ENCODE data around the gene TMIGD2.

DNA sequence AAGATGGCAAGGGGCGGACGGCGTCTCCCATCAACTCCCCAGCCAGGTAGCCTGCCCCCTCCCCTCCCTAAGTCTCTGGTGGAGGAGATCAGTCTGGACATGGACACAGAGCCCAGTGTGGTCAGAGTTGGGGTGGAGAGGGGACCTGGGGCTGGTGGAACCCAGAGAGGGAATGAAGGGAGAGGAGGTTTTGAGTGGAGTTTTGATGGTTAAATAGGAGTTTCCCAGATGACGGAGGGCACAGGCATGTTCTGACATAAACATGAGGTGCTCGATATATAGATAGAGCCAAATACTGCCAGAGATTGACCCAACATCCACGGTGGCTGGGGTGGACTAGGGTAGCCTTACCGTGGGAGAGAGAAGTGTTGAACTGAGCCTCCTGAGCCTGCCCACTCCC is 16.3 kb upstream of the TMIGD2 start:
- TF ChIP-seq POLR2A (IDR thresholded peaks at IDR 0.05) = no peak
- TF ChIP-seq EP300 (IDR thresholded peaks at IDR 0.05) = no peak
- TF ChIP-seq, protein P1, sequence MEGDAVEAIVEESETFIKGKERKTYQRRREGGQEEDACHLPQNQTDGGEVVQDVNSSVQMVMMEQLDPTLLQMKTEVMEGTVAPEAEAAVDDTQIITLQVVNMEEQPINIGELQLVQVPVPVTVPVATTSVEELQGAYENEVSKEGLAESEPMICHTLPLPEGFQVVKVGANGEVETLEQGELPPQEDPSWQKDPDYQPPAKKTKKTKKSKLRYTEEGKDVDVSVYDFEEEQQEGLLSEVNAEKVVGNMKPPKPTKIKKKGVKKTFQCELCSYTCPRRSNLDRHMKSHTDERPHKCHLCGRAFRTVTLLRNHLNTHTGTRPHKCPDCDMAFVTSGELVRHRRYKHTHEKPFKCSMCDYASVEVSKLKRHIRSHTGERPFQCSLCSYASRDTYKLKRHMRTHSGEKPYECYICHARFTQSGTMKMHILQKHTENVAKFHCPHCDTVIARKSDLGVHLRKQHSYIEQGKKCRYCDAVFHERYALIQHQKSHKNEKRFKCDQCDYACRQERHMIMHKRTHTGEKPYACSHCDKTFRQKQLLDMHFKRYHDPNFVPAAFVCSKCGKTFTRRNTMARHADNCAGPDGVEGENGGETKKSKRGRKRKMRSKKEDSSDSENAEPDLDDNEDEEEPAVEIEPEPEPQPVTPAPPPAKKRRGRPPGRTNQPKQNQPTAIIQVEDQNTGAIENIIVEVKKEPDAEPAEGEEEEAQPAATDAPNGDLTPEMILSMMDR (IDR thresholded peaks at IDR 0.05) = no peak
